Uterus (tissue), 2 donors: ENCODE measurements around the gene STRBP.

Experiments
- POLR2A ChIP-seq, 2 donors: fragments of 450-650 bp; IDR thresholded peaks; one replicate each; pipeline ENCODE4 v1.6.1; 2016; ENCODE audit warnings: antibody characterized with exemption in 2 of 2, mild to moderate bottlenecking in 1 of 2, moderate library complexity in 1 of 2
- TF ChIP-seq, protein P1 (sequence below), 4 experiments: fragments of 200-600 bp in 2 of 4; fragments of 450-650 bp in 2 of 4; sonication (generic) in 2 of 4; IDR thresholded peaks; one replicate each; pipeline ENCODE4 v1.5.1; 2016 to 2019; ENCODE audit warnings: antibody characterized with exemption in 4 of 4, mild to moderate bottlenecking in 2 of 4, moderate library complexity in 1 of 4

DNA sequence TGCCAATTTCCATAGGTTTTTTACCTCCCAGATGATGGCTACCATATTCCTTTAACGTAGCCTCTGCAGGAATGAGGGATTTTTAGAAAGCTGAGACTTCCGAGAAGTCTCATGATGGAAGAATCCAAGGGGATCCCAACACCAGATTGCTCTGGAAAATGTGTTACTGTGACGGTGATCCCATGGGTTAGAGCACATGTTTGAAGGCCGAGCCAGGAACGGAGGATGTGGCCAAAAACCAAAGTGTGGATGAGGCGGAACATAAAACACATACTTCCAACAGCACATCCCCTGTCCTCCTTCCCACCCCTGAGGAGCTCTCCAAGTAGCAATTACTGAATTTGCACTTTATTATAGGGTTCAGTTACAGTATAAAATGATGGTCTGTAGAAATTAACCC, 152.3 kb downstream of the STRBP start:
- no peak for TF ChIP-seq POLR2A (IDR thresholded peaks at IDR 0.05)
- TF ChIP-seq, protein P1, sequence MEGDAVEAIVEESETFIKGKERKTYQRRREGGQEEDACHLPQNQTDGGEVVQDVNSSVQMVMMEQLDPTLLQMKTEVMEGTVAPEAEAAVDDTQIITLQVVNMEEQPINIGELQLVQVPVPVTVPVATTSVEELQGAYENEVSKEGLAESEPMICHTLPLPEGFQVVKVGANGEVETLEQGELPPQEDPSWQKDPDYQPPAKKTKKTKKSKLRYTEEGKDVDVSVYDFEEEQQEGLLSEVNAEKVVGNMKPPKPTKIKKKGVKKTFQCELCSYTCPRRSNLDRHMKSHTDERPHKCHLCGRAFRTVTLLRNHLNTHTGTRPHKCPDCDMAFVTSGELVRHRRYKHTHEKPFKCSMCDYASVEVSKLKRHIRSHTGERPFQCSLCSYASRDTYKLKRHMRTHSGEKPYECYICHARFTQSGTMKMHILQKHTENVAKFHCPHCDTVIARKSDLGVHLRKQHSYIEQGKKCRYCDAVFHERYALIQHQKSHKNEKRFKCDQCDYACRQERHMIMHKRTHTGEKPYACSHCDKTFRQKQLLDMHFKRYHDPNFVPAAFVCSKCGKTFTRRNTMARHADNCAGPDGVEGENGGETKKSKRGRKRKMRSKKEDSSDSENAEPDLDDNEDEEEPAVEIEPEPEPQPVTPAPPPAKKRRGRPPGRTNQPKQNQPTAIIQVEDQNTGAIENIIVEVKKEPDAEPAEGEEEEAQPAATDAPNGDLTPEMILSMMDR (IDR thresholded peaks at IDR 0.05), result no peak
